H1 (cell line): Measurements from ENCODE around the gene PCDHB15. TPM values are rescaled to one million over a fixed set of nuclear protein-coding genes. Genes with fewer than 3 reads are reported as not detected.
"Not testable (repeated sequence)": the region's sequence is repeated elsewhere in the genome, so short reads cannot be mapped to it uniquely, and the experiment has no call there.

Experiments used
- CTCF ChIA-PET: fragments of 300-600 bp; sonication (Branson Sonifier 250); formaldehyde crosslinking; loops from one replicate; lab custom pipeline; 2021; ENCODE audit not compliant: partially characterized antibody; lab: Charles Lee
- POLR2A ChIA-PET: fragments of 300-600 bp; sonication (Branson Sonifier 250); formaldehyde crosslinking; loops from one replicate; lab custom pipeline; 2021; ENCODE audit warnings: inconsistent platforms; ENCODE audit not compliant: partially characterized antibody; lab: Charles Lee
- DNase-seq, 2 experiments: peaks; one replicate each; pipeline versions ENCODE4 v3.0.0 to v3.0.0-alpha.2; 2010 to 2022; ENCODE audit warnings: low spot score in 2 of 2, low read depth in 1 of 2, mixed read lengths in 1 of 2
- FAIRE-seq: peaks from 2 replicates; lab custom pipeline; 2011; peaks lifted over from hg19 to GRCh38; lab: Jason Lieb, UNC
- H2AFZ ChIP-seq: 2 replicates; pipeline ENCODE4 v1.8.1; 2012; ENCODE audit warnings: low read length, inconsistent platforms
- H2AK5ac ChIP-seq: 2 replicates; pipeline ENCODE4 v1.6.1; 2013; ENCODE audit warnings: low read depth, low read length
- H2BK120ac ChIP-seq: replicated peaks from 2 replicates; pipeline ENCODE3; 2013; ENCODE audit warnings: low read depth, low read length, inconsistent platforms
- H2BK12ac ChIP-seq: 2 replicates; pipeline ENCODE4 v1.6.1; 2013; ENCODE audit warnings: low read depth, low read length
- H2BK15ac ChIP-seq: 2 replicates; pipeline ENCODE4 v1.6.1; 2013; ENCODE audit warnings: low read length
- H2BK20ac ChIP-seq: 2 replicates; pipeline ENCODE4 v1.6.1; 2013; ENCODE audit warnings: low read length
- H2BK5ac ChIP-seq: 2 replicates; pipeline ENCODE4 v1.6.1; 2013; ENCODE audit warnings: low read depth, low read length
- H3K14ac ChIP-seq: 2 replicates; pipeline ENCODE4 v1.6.1; 2013; ENCODE audit warnings: inconsistent platforms; ENCODE audit not compliant: insufficient read length
- H3K18ac ChIP-seq: 2 replicates; pipeline ENCODE4 v1.6.1; 2013; ENCODE audit warnings: low read length; ENCODE audit errors: extremely low read depth
- H3K23ac ChIP-seq: 2 replicates; pipeline ENCODE4 v1.6.1; 2013; ENCODE audit warnings: inconsistent platforms; ENCODE audit not compliant: insufficient read length
- H3K23me2 ChIP-seq: 2 replicates; pipeline ENCODE4 v1.6.1; 2013; ENCODE audit warnings: low read depth, low read length
- H3K27ac ChIP-seq: 2 replicates; pipeline ENCODE4 v1.6.1; 2011; ENCODE audit warnings: low read depth, low read length, inconsistent platforms
- H3K27me3 ChIP-seq, 4 experiments: replicated peaks in 1 of 4; 1 replicate in 1 of 4; 2 replicates in 3 of 4; pipeline versions ENCODE4 v1.6.1 to v1.8.1; 2011 to 2013; ENCODE audit warnings: low read length in 3 of 4, mild to moderate bottlenecking in 3 of 4, inconsistent platforms in 2 of 4, mixed read lengths in 2 of 4, moderate library complexity in 1 of 4; ENCODE audit not compliant: control insufficient read depth in 3 of 4, insufficient read depth in 3 of 4; ENCODE audit errors: extremely low read depth in 1 of 4
- H3K36me3 ChIP-seq, 4 experiments: 2 replicates each; pipeline versions ENCODE4 v1.6.1 to v1.8.1; 2011 to 2013; ENCODE audit warnings: mild to moderate bottlenecking in 4 of 4, low read length in 3 of 4, moderate library complexity in 2 of 4, control low read depth in 1 of 4, inconsistent platforms in 1 of 4; ENCODE audit not compliant: insufficient read depth in 4 of 4, control insufficient read depth in 2 of 4
- H3K4ac ChIP-seq: replicated peaks from 2 replicates; pipeline ENCODE3; 2013; ENCODE audit warnings: low read length, low read depth, mixed read lengths, inconsistent platforms; ENCODE audit not compliant: insufficient read length
- H3K4me1 ChIP-seq, 4 experiments: replicated peaks in 1 of 4; 1 replicate in 1 of 4; 2 replicates in 3 of 4; pipeline versions ENCODE4 v1.6.1 to v1.8.1; 2011 to 2013; ENCODE audit warnings: low read length in 3 of 4, inconsistent platforms in 2 of 4, mixed read lengths in 1 of 4; ENCODE audit not compliant: insufficient read depth in 4 of 4, control insufficient read depth in 3 of 4
- H3K4me2 ChIP-seq, 2 experiments: 2 replicates each; pipeline versions ENCODE4 v1.6.1 to v1.8.1; 2011 to 2013; ENCODE audit warnings: low read depth in 2 of 2, low read length in 2 of 2, control low read depth in 1 of 2, inconsistent platforms in 1 of 2, mild to moderate bottlenecking in 1 of 2; ENCODE audit not compliant: insufficient read depth in 1 of 2
- H3K4me3 ChIP-seq, 4 experiments: fragments of 200-600, 300-600 bp in 1 of 4; sonication (generic), shearing (Covaris generic), sonication (Bioruptor Twin) in 1 of 4; 2 replicates each; pipeline versions ENCODE4 v1.5.1 to v1.8.1; 2011 to 2016; ENCODE audit warnings: low read length in 4 of 4, low read depth in 3 of 4, control low read depth in 2 of 4, inconsistent platforms in 2 of 4, mild to moderate bottlenecking in 2 of 4, mixed read lengths in 1 of 4, moderate library complexity in 1 of 4; ENCODE audit not compliant: insufficient read depth in 2 of 4; ENCODE audit errors: extremely low read depth in 1 of 4
- H3K56ac ChIP-seq: replicated peaks from 2 replicates; pipeline ENCODE3; 2013; ENCODE audit warnings: low read depth, mild to moderate bottlenecking, mixed read lengths, low read length, inconsistent platforms; ENCODE audit not compliant: insufficient read length
- H3K79me1 ChIP-seq: 2 replicates; pipeline ENCODE4 v1.6.1; 2013; ENCODE audit warnings: low read depth, low read length, control low read depth
- H3K79me2 ChIP-seq, 2 experiments: 2 replicates each; pipeline versions ENCODE4 v1.6.1 to v1.8.1; 2012 to 2013; ENCODE audit warnings: low read length in 2 of 2, mild to moderate bottlenecking in 2 of 2, inconsistent platforms in 1 of 2; ENCODE audit not compliant: insufficient read depth in 2 of 2, control insufficient read depth in 1 of 2
- H3K9ac ChIP-seq, 4 experiments: replicated peaks in 1 of 4; 1 replicate in 1 of 4; 2 replicates in 3 of 4; pipeline versions ENCODE4 v1.6.1 to v1.8.1; 2011 to 2013; ENCODE audit warnings: low read depth in 3 of 4, low read length in 3 of 4, control low read depth in 2 of 4, mild to moderate bottlenecking in 2 of 4, moderate library complexity in 2 of 4, inconsistent platforms in 1 of 4; ENCODE audit errors: extremely low read depth in 1 of 4
- H3K9me3 ChIP-seq, 2 experiments: 2 replicates each; pipeline versions ENCODE4 v1.6.1 to v1.8.1; 2012 to 2013; ENCODE audit warnings: mild to moderate bottlenecking in 2 of 2, moderate library complexity in 2 of 2, control low read depth in 1 of 2, inconsistent platforms in 1 of 2, low read depth in 1 of 2, low read length in 1 of 2, mixed read lengths in 1 of 2; ENCODE audit not compliant: insufficient read depth in 2 of 2
- H4K20me1 ChIP-seq, 2 experiments: replicated peaks in 1 of 2; 2 replicates each; pipeline versions ENCODE3 to v1.8.1; 2011 to 2013; ENCODE audit warnings: inconsistent platforms in 2 of 2, low read length in 2 of 2, mild to moderate bottlenecking in 1 of 2; ENCODE audit not compliant: insufficient read depth in 2 of 2, control insufficient read depth in 1 of 2
- H4K5ac ChIP-seq: 2 replicates; pipeline ENCODE4 v1.6.1; 2013; ENCODE audit warnings: low read length, low read depth, mixed read lengths, inconsistent platforms; ENCODE audit not compliant: insufficient read length
- H4K8ac ChIP-seq: 2 replicates; pipeline ENCODE4 v1.8.0; 2013; ENCODE audit warnings: mild to moderate bottlenecking, moderate library complexity, low read length, inconsistent platforms; ENCODE audit not compliant: insufficient read depth; ENCODE audit errors: extremely low read depth
- H4K91ac ChIP-seq: replicated peaks from 2 replicates; pipeline ENCODE3; 2013; ENCODE audit warnings: low read length, mixed read lengths, inconsistent platforms; ENCODE audit not compliant: insufficient read length
- WGBS, 2 experiments: shearing (Covaris generic) in 1 of 2; methylation state at CpG; one replicate each; pipeline versions ENCODE4 v1.1.6 to v1.1.7; 2013 to 2015; ENCODE audit warnings: low lambda C conversion rate in 2 of 2, mixed read lengths in 2 of 2, inconsistent platforms in 1 of 2, low coverage in 1 of 2, missing lambda C conversion rate in 1 of 2; ENCODE audit not compliant: insufficient replicate concordance in 2 of 2, insufficient coverage in 1 of 2, insufficient read length in 1 of 2; ENCODE audit errors: extremely low coverage in 1 of 2, missing lambda C conversion rate in 1 of 2; 5-methylcytosine and 5-hydroxymethylcytosine counted together
- polyA plus RNA-seq, 7 experiments: library from polyadenylated mRNA; depleted of rRNA in 3 of 7; stranded (reverse) in 5 of 7; unstranded in 2 of 7; fragments of >200 nt in 5 of 7; fragments of 200-250 nt in 2 of 7; gene quantifications; 1 replicate in 5 of 7; 2 replicates in 1 of 7; 4 replicates in 1 of 7; pipeline versions ENCODE4 v1.2.1 to v1.2.3, GENCODE V29; 2011 to 2013; ENCODE audit warnings: missing spikeins in 2 of 7, mixed read lengths in 2 of 7
- total RNA-seq: library from RNA; stranded (reverse); fragmentation: NEBNext Ultra II Directional; extraction: Animal tissue kit (Norgen Biotek cat#: 25700); gene quantifications from 2 replicates; pipeline ENCODE4 v1.2.1, GENCODE V29; 2021

PCDHB15 gene
- total and polyA plus RNA-seq, 2 of the 8 experiments (the other 6 are each of a cell fraction or from before 2014, with no cell fraction given): 2.8 to 4.0 TPM

DNA sequence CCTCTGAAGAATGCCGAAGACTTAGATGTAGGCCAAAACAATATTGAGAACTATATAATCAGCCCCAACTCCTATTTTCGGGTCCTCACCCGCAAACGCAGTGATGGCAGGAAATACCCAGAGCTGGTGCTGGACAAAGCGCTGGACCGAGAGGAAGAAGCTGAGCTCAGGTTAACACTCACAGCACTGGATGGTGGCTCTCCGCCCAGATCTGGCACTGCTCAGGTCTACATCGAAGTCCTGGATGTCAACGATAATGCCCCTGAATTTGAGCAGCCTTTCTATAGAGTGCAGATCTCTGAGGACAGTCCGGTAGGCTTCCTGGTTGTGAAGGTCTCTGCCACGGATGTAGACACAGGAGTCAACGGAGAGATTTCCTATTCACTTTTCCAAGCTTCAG lies 30.6 kb upstream of the PCDHB15 start:
- H3K4me2 ChIP-seq, H3K4me1 ChIP-seq, H2BK120ac ChIP-seq, H3K27ac ChIP-seq, POLR2A ChIA-PET, H3K36me3 ChIP-seq, H2BK20ac ChIP-seq, H4K91ac ChIP-seq, FAIRE-seq, H3K4ac ChIP-seq, DNase-seq, H3K27me3 ChIP-seq, H3K4me3 ChIP-seq, H3K23me2 ChIP-seq, H4K20me1 ChIP-seq, H2AK5ac ChIP-seq, H2BK5ac ChIP-seq, H4K8ac ChIP-seq, H3K56ac ChIP-seq, H3K79me2 ChIP-seq, H3K9ac ChIP-seq, H3K79me1 ChIP-seq, H2BK12ac ChIP-seq, H3K14ac ChIP-seq, H3K23ac ChIP-seq, H2AFZ ChIP-seq, H2BK15ac ChIP-seq, H3K18ac ChIP-seq, H4K5ac ChIP-seq: not testable (repeated sequence)
- 94% methylated on average over 10 of the region's 12 CpGs; no CpG with 5 or more reads in 1 of the 2 experiments for WGBS, 2 experiments
- CTCF ChIA-PET: interaction anchor here (0.6 to 2.9 kb wide), 14 partner anchors 9 to 350 kb away, joined by 3 to 21 read pairs (median 6); partner anchors contain the start of genes PCDHB14, PCDHB15, PCDHB16 and PCDHGA10
- H3K9me3 ChIP-seq: peaks cover 7 to 28% of the 10 kb centered on the region in 2 experiments; a peak in 3 of 4 replicates

DNA sequence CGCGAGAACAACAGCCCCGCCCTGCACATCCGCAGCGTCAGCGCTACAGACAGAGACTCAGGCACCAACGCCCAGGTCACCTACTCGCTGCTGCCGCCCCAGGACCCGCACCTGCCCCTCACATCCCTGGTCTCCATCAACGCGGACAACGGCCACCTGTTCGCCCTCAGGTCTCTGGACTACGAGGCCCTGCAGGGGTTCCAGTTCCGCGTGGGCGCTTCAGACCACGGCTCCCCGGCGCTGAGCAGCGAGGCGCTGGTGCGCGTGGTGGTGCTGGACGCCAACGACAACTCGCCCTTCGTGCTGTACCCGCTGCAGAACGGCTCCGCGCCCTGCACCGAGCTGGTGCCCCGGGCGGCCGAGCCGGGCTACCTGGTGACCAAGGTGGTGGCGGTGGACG lies 29.7 kb upstream of the PCDHB15 start:
- POLR2A ChIA-PET, FAIRE-seq, H4K5ac ChIP-seq, H3K79me2 ChIP-seq, H2BK15ac ChIP-seq, H4K91ac ChIP-seq, H2AFZ ChIP-seq, H2BK5ac ChIP-seq, H4K8ac ChIP-seq, H3K36me3 ChIP-seq, H3K4me1 ChIP-seq, H3K4ac ChIP-seq, H2BK20ac ChIP-seq, H3K56ac ChIP-seq, H3K9ac ChIP-seq, H3K4me3 ChIP-seq, H3K4me2 ChIP-seq, DNase-seq, H4K20me1 ChIP-seq, H3K27ac ChIP-seq, H2AK5ac ChIP-seq, H3K79me1 ChIP-seq, H3K18ac ChIP-seq, H2BK120ac ChIP-seq, H3K23ac ChIP-seq, H3K23me2 ChIP-seq, H3K14ac ChIP-seq, H2BK12ac ChIP-seq, H3K27me3 ChIP-seq: not testable (repeated sequence)
- peaks cover 7 to 21% of the 10 kb centered on the region in 2 experiments; a peak in 3 of 4 replicates for H3K9me3 ChIP-seq
- 97% methylated on average over 17 of the region's 40 CpGs; no CpG with 5 or more reads in 1 of the 2 experiments for WGBS, 2 experiments
- CTCF ChIA-PET: interaction anchor here (1.0 to 2.1 kb wide), 3 partner anchors 13 to 349 kb away, joined by 3 to 7 read pairs (median 3); partner anchors contain the start of gene PCDHGB7
